ENCODE measurements around the gene TTPAL. TPM values are rescaled to one million over a fixed set of nuclear protein-coding genes. Genes with fewer than 3 reads are reported as not detected.

TTPAL gene
- polyA plus RNA-seq, 1 of the 3 experiments (the other 2 are of a cell fraction), result 5.7 TPM

- ChIA-PET CTCF (interaction anchor here (1.0 to 4.2 kb wide), 2 partner anchors 115 to 184 kb away, joined by 3 to 17 read pairs; partner anchors contain the start of gene FITM2), POLR2A (no interaction called here)
- Histone ChIP-seq H3K27ac (ENCODE audit: low read depth in 2 of 2, low read length in 1 of 2) (peak overlapping the region in 1 of 2 experiments; percentile 100; a peak in 2 of 4 replicates), H3F3A (replicated peaks; ENCODE audit: insufficient read depth) (peaks cover 61% of the 10 kb centered on the region), H3K4me1 (ENCODE audit: control insufficient read depth in 1 of 2, insufficient read depth in 2 of 2, low read depth in 1 of 2, low read length in 1 of 2) (peaks cover 0 to 44% of the 10 kb centered on the region in 2 experiments; a peak in 2 of 4 replicates), H3K4me3 (ENCODE audit: low read depth in 2 of 2, low read length in 1 of 2) (no peak overlapping the region), H3K4me2 (peak overlapping the region; percentile 51; the same call in 1 of the 2 replicates), H3K9me3 (no peaks in the 10 kb centered on the region), H3K36me3 (replicated peaks in 1 of 2; ENCODE audit: control insufficient read depth in 1 of 2, insufficient read depth in 2 of 2, low read length in 1 of 2) (peaks cover 57 to 70% of the 10 kb centered on the region in 2 experiments), H4K20me1 (ENCODE audit: insufficient read depth) (no peaks in the 10 kb centered on the region), H3K9me2 (no peaks in the 10 kb centered on the region), H3K9ac (peak overlapping the region; percentile 70), H3K27me3 (ENCODE audit: insufficient read depth) (no peaks in the 10 kb centered on the region), H3K79me2 (ENCODE audit: insufficient read depth) (0 out of 2 replicates have a peak, but pooled peaks cover 7% of the 10 kb centered on the region), H2AFZ (ENCODE audit: low read depth) (no peak overlapping the region)
- no peak for DNase-seq
- WGBS (ENCODE audit: low lambda C conversion rate), result 82% methylated on average over 3 of the region's 3 CpGs
- TF ChIP-seq USF2 (IDR thresholded peaks at IDR 0.05; ENCODE audit: borderline replicate concordance, low read depth, low read length) (no peak), MXI1 (IDR thresholded peaks at IDR 0.05; ENCODE audit: low read depth, low read length) (no peak), IRF3 (IDR thresholded peaks at IDR 0.05; ENCODE audit: low read depth, low read length) (no peak), USF1 (IDR thresholded peaks at IDR 0.05; ENCODE audit: borderline replicate concordance, low read depth) (no peak), FOXJ3 (CRISPR knock-in tag; IDR thresholded peaks at IDR 0.05) (no peak), FOXM1 (IDR thresholded peaks at IDR 0.05; ENCODE audit: low read depth) (no peak), CHD2 (IDR thresholded peaks at IDR 0.05; ENCODE audit: low read length, partially characterized antibody) (no peak), RAD21 (IDR thresholded peaks at IDR 0.05; ENCODE audit: low read length) (no peak), SMC3 (IDR thresholded peaks at IDR 0.05; ENCODE audit: low read depth, low read length) (no peak), MAX (IDR thresholded peaks at IDR 0.05; ENCODE audit: low read depth) (no peak), NRF1 (IDR thresholded peaks at IDR 0.05; ENCODE audit: low read depth, low read length) (no peak)
These were observed 19.0 kb downstream of the TTPAL start for GRCh38 chr20:44494681-44495080.

GRCh38 chr20:44495257-44495656 is 19.6 kb downstream of the TTPAL start:
- H3K27ac ChIP-seq (ENCODE audit: low read depth in 2 of 2, low read length in 1 of 2), result peak overlapping the region in 1 of 2 experiments; percentile 100; a peak in 3 of 4 replicates
- no peak for DNase-seq
- no peaks in the 10 kb centered on the region for H3K27me3 ChIP-seq (ENCODE audit: insufficient read depth)
- no peaks in the 10 kb centered on the region for H3K9me3 ChIP-seq
- POLR2A ChIA-PET, result no interaction called here
- no peaks in the 10 kb centered on the region for H3K9me2 ChIP-seq
- H4K20me1 ChIP-seq (ENCODE audit: insufficient read depth), result no peaks in the 10 kb centered on the region
- CTCF ChIA-PET, result interaction anchor here (1.0 to 4.2 kb wide), 2 partner anchors 115 to 184 kb away, joined by 3 to 17 read pairs; partner anchors contain the start of gene FITM2
- H2AFZ ChIP-seq (ENCODE audit: low read depth), result no peak overlapping the region
- no peak overlapping the region for H3K4me3 ChIP-seq (ENCODE audit: low read depth in 2 of 2, low read length in 1 of 2)
- WGBS (ENCODE audit: low lambda C conversion rate), result 100% methylated on average over 1 of the region's 1 CpG
- H3F3A ChIP-seq (replicated peaks; ENCODE audit: insufficient read depth), result peaks cover 61% of the 10 kb centered on the region
- peaks cover 58 to 70% of the 10 kb centered on the region in 2 experiments for H3K36me3 ChIP-seq (replicated peaks in 1 of 2; ENCODE audit: control insufficient read depth in 1 of 2, insufficient read depth in 2 of 2, low read length in 1 of 2)
- peaks cover 11% of the 10 kb centered on the region; the same call in 1 of the 2 replicates for H3K79me2 ChIP-seq (ENCODE audit: insufficient read depth)
- peak overlapping the region; percentile 51; the same call in 1 of the 2 replicates for H3K4me2 ChIP-seq
- H3K4me1 ChIP-seq (ENCODE audit: control insufficient read depth in 1 of 2, insufficient read depth in 2 of 2, low read depth in 1 of 2, low read length in 1 of 2), result peaks cover 0 to 44% of the 10 kb centered on the region in 2 experiments; a peak in 2 of 4 replicates
- peak overlapping the region; percentile 70 for H3K9ac ChIP-seq
- TF ChIP-seq TAF1 (IDR thresholded peaks at IDR 0.05; ENCODE audit: borderline replicate concordance, low read depth, low read length), result no peak
- TF ChIP-seq GABPA (IDR thresholded peaks at IDR 0.05; ENCODE audit: low read depth), result no peak
- no peak for TF ChIP-seq RCOR1 (IDR thresholded peaks at IDR 0.05; ENCODE audit: low read length)
- TF ChIP-seq MAX (IDR thresholded peaks at IDR 0.05; ENCODE audit: low read depth), result no peak
- TF ChIP-seq JUND (IDR thresholded peaks at IDR 0.05), result no peak
- TF ChIP-seq USF2 (IDR thresholded peaks at IDR 0.05; ENCODE audit: borderline replicate concordance, low read depth, low read length), result no peak
- TF ChIP-seq ELF1 (IDR thresholded peaks at IDR 0.05), result no peak
- TF ChIP-seq RFX5 (IDR thresholded peaks at IDR 0.05; ENCODE audit: low read length), result no peak
- TF ChIP-seq SMC3 (IDR thresholded peaks at IDR 0.05; ENCODE audit: low read depth, low read length), result no peak
- TF ChIP-seq FOXJ3 (CRISPR knock-in tag; IDR thresholded peaks at IDR 0.05), result no peak
- TF ChIP-seq ZBTB33 (IDR thresholded peaks at IDR 0.05; ENCODE audit: borderline replicate concordance, low read depth), result no peak
- TF ChIP-seq FOSL2 (IDR thresholded peaks at IDR 0.05; ENCODE audit: borderline replicate concordance, low read depth), result no peak
- TF ChIP-seq RAD21 (IDR thresholded peaks at IDR 0.05; ENCODE audit: low read length), result no peak
- no peak for TF ChIP-seq YY1 (IDR thresholded peaks at IDR 0.05; ENCODE audit: low read depth)
